WTC11 (cell line): ENCODE results near the gene OSGEP. TPM values are rescaled to one million over a fixed set of nuclear protein-coding genes. Genes with fewer than 3 reads are reported as not detected.

ENCODE experiments used
- ATAC-seq: fragments of 200-7000 bp; cut with Tn5 transposase; 2 replicates; pipeline ENCODE4 v1.10.0; 2021; ENCODE audit warnings: mild to moderate bottlenecking, moderate library complexity
- Bru-seq: library from RNA; stranded (reverse); fragments of 400-500 nt; gene quantifications from one replicate; lab custom pipeline; 2021; lab: Mats Ljungman, UMichigan
- CTCF ChIA-PET: fragments of 300-600 bp; sonication (Branson Sonifier 250); formaldehyde crosslinking; loops from one replicate; lab custom pipeline; 2021; ENCODE audit warnings: antibody characterized with exemption; lab: Charles Lee
- POLR2A ChIA-PET: fragments of 350-600 bp; sonication (Branson Sonifier 250); formaldehyde crosslinking; loops from one replicate; lab custom pipeline; 2021; ENCODE audit warnings: antibody characterized with exemption; lab: Charles Lee
- DNase-seq: peaks from one replicate; pipeline ENCODE4 v3.0.0; 2021; ENCODE audit warnings: low spot score
- H3K27ac Mint-ChIP-seq: 2 replicates; pipeline ENCODE4 v1.8.0; 2021; ENCODE audit warnings: mixed read lengths
- H3K27me3 Mint-ChIP-seq: 2 replicates; pipeline ENCODE4 v1.8.0; 2021; ENCODE audit warnings: low read depth, mild to moderate bottlenecking, moderate library complexity, mixed read lengths
- H3K36me3 Mint-ChIP-seq: 2 replicates; pipeline ENCODE4 v1.8.0; 2021; ENCODE audit warnings: mixed read lengths
- H3K4me1 Mint-ChIP-seq: 2 replicates; pipeline ENCODE4 v1.8.0; 2022; ENCODE audit warnings: mixed read lengths
- H3K4me3 Mint-ChIP-seq: 2 replicates; pipeline ENCODE4 v1.8.0; 2021; ENCODE audit warnings: mild to moderate bottlenecking, moderate library complexity, mixed read lengths
- H3K9me3 Mint-ChIP-seq: 2 replicates; pipeline ENCODE4 v1.8.0; 2021; ENCODE audit warnings: mixed read lengths
- MXD4 ChIP-seq: fragments of 250-450 bp; sonication (Bioruptor Pico); IDR thresholded peaks from 2 replicates; pipeline ENCODE4 v1.8.0; 2021; ENCODE audit warnings: mild to moderate bottlenecking, moderate library complexity, borderline replicate concordance
- NFYB ChIP-seq: sonication (generic); formaldehyde crosslinking; conservative IDR thresholded peaks from 2 replicates; pipeline ENCODE4 v1.8.0; 2022; ENCODE audit warnings: low read depth, missing genetic modification reagents
- NR1H2 ChIP-seq: sonication (generic); formaldehyde crosslinking; IDR thresholded peaks from 2 replicates; pipeline ENCODE4 v1.9.0; 2021; ENCODE audit warnings: mild to moderate bottlenecking, moderate library complexity, missing genetic modification reagents
- NR2C2 ChIP-seq: sonication (generic); formaldehyde crosslinking; IDR thresholded peaks from 2 replicates; pipeline ENCODE4 v1.8.0; 2022; ENCODE audit warnings: mild to moderate bottlenecking, missing genetic modification reagents
- OVOL2 ChIP-seq: fragments of 250-450 bp; sonication (Bioruptor Pico); IDR thresholded peaks from 2 replicates; pipeline ENCODE4 v1.9.0; 2021; ENCODE audit warnings: mild to moderate bottlenecking, borderline replicate concordance
- RELA ChIP-seq: sonication (generic); formaldehyde crosslinking; IDR thresholded peaks from 2 replicates; pipeline ENCODE4 v1.8.1; 2022; ENCODE audit warnings: missing genetic modification reagents, mild to moderate bottlenecking, borderline replicate concordance
- SMAD4 ChIP-seq: sonication (generic); formaldehyde crosslinking; IDR thresholded peaks from 2 replicates; pipeline ENCODE4 v1.8.0; 2022; ENCODE audit warnings: mild to moderate bottlenecking, missing genetic modification reagents
- TEAD1 ChIP-seq: sonication (generic); formaldehyde crosslinking; IDR thresholded peaks from 2 replicates; pipeline ENCODE4 v1.8.0; 2022; ENCODE audit warnings: mild to moderate bottlenecking, missing genetic modification reagents
- ZBTB21 ChIP-seq: sonication (generic); formaldehyde crosslinking; IDR thresholded peaks from 2 replicates; pipeline ENCODE4 v1.8.1; 2023; ENCODE audit warnings: mild to moderate bottlenecking, missing genetic modification reagents, borderline replicate concordance
- ZNF219 ChIP-seq: sonication (generic); formaldehyde crosslinking; IDR thresholded peaks from 2 replicates; pipeline ENCODE4 v1.8.0; 2023; ENCODE audit warnings: missing genetic modification reagents, mild to moderate bottlenecking, borderline replicate concordance
- ZNF263 ChIP-seq: sonication (generic); formaldehyde crosslinking; IDR thresholded peaks from 2 replicates; pipeline ENCODE4 v1.8.1; 2022; ENCODE audit warnings: low read depth, mild to moderate bottlenecking, moderate library complexity, missing genetic modification reagents
- ZNF416 ChIP-seq: fragments of 250-450 bp; sonication (Bioruptor Pico); IDR thresholded peaks from 2 replicates; pipeline ENCODE4 v1.9.0; 2021; ENCODE audit warnings: mild to moderate bottlenecking, inconsistent platforms
- long read RNA-seq, 3 experiments: library from RNA in 1 of 3; library from capped mRNA in 1 of 3; library from polyadenylated mRNA in 1 of 3; unstranded in 2 of 3; stranded (forward) in 1 of 3; transcript quantifications; one replicate each; pipeline ENCODE4 v2.0.0, GENCODE V29; 2021
- total RNA-seq: library from RNA; stranded (reverse); gene quantifications from 3 replicates; pipeline ENCODE4 v1.2.3, GENCODE V29; 2021
- TF ChIP-seq, protein P1 (sequence below): sonication (generic); formaldehyde crosslinking; IDR thresholded peaks from 2 replicates; pipeline ENCODE4 v1.8.1; 2022; ENCODE audit warnings: missing genetic modification reagents, borderline replicate concordance
- TF ChIP-seq, protein P2 (sequence below): sonication (generic); formaldehyde crosslinking; IDR thresholded peaks from 2 replicates; pipeline ENCODE4 v1.8.1; 2023; ENCODE audit warnings: mild to moderate bottlenecking, missing genetic modification reagents
- TF ChIP-seq, protein P3 (sequence below): sonication (generic); formaldehyde crosslinking; IDR thresholded peaks from 2 replicates; pipeline ENCODE4 v1.8.1; 2023; ENCODE audit warnings: mild to moderate bottlenecking, moderate library complexity, missing genetic modification reagents
- TF ChIP-seq, protein P4 (sequence below): sonication (generic); formaldehyde crosslinking; IDR thresholded peaks from 2 replicates; pipeline ENCODE4 v1.8.0; 2022; ENCODE audit warnings: mild to moderate bottlenecking, missing genetic modification reagents
- TF ChIP-seq, protein P5 (sequence below): sonication (generic); formaldehyde crosslinking; IDR thresholded peaks from 2 replicates; pipeline ENCODE4 v1.8.1; 2023; ENCODE audit warnings: mild to moderate bottlenecking, missing genetic modification reagents
- TF ChIP-seq, protein P6 (sequence below): fragments of 250-450 bp; sonication (Bioruptor Pico); IDR thresholded peaks from 2 replicates; pipeline ENCODE4 v1.9.0; 2021; ENCODE audit warnings: mild to moderate bottlenecking
- TF ChIP-seq, protein P7 (sequence below): sonication (generic); formaldehyde crosslinking; IDR thresholded peaks from 2 replicates; pipeline ENCODE4 v1.8.1; 2023; ENCODE audit warnings: mild to moderate bottlenecking, missing genetic modification reagents, moderate library complexity
- TF ChIP-seq, protein P8 (sequence below): sonication (generic); formaldehyde crosslinking; IDR thresholded peaks from 2 replicates; pipeline ENCODE4 v1.8.1; 2022; ENCODE audit warnings: mild to moderate bottlenecking, missing genetic modification reagents, moderate library complexity, borderline replicate concordance

The OSGEP gene
- total RNA-seq (33.3 to 40.0 TPM (median 37.3 TPM) in 3 replicates), Bru-seq, nascent RNA (percentile 90 among the genes with signal in this experiment)
- long read RNA-seq, experiment 1, transcript OSGEP-201 (11 exons, 2,002 nt) = major isoform, 54 of 70 reads
- long read RNA-seq, experiment 1, partial matches to known transcripts = 3 of 70 reads
- long read RNA-seq, experiment 1, other reads (novel, unspliced or antisense) = 12 of 70 reads
- long read RNA-seq, experiment 2, transcript OSGEP-201 (11 exons, 2,002 nt) = major isoform, 15 of 37 reads
- long read RNA-seq, experiment 2, partial matches to known transcripts = 4 of 37 reads
- long read RNA-seq, experiment 2, other reads (novel, unspliced or antisense) = 13 of 37 reads
- long read RNA-seq, experiment 3, transcript OSGEP-201 (11 exons, 2,002 nt) = major isoform, 174 of 206 reads
- long read RNA-seq, experiment 3, partial matches to known transcripts = 3 of 206 reads
- long read RNA-seq, experiment 3, other reads (novel, unspliced or antisense) = 29 of 206 reads

DNA sequence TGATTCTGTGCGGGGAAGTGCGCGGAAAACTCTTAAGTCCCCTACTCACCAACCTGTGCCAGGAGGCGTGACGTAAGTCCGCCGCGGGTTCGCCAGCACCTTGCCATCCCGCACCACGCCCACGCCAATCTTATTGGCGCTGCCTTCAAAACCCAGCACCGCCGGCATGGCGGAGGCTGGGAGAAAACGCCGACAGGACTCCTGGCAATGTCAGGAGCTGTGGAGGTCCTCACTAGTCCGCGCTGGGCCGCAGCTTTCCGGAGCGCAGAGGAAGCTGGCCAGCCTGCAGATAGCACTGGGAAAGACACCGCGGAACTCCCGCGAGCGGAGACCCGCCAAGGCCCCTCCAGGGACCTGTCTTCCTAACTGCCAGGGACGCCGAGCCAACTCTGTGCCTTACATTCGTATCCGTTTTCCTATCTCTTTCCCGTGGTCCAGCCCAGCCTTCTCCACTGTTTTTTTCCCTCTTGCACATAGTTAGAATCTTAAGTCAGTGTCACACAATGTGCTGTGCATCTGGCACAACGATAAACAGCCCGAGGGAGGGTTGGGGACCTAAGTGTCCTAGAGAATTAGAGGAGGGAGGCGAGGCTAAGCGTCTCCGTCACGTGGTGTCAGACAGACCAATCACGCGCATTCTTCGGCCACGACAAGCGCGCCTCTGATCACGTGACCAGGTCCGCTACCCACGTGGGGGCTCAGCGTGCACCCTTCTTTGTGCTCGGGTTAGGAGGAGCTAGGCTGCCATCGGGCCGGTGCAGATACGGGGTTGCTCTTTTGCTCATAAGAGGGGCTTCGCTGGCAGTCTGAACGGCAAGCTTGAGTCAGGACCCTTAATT, at the start of gene OSGEP, which contains the start of gene APEX1:
OSGEP (minus strand) TSS at position 297 of the 839 bp plus-strand sequence; CDS start at position 168, 129 bp downstream.
APEX1 (plus strand) TSS at position 711 of the 839 bp plus-strand sequence. CDS start 420 bp downstream, outside the sequence.
- ATAC-seq (peak; percentile 82), DNase-seq (peak; percentile 97)
- Mint-ChIP-seq H3K4me3 (no peak within 1 kb of the TSS), H3K36me3 (peaks cover 38% of the 10 kb centered on the region), H3K27me3 (no peaks in the 10 kb centered on the region), H3K4me1 (peaks cover 3% of the 10 kb centered on the region; the same call in 1 of the 2 replicates), H3K27ac (no peak within 1 kb of the TSS), H3K9me3 (no peaks in the 10 kb centered on the region)
- CTCF ChIA-PET = interaction anchor here (1.2 to 2.9 kb wide), 7 partner anchors 37 to 158 kb away, joined by 4 to 10 read pairs (median 5); partner anchors contain the start of genes PARP2 and TEP1
- POLR2A ChIA-PET = interaction anchor here (0.9 to 2.9 kb wide), 7 partner anchors 10 to 229 kb away, joined by 3 to 20 read pairs (median 8); partner anchors contain the start of genes PARP2, PNP and TEP1
- TF ChIP-seq, protein P1, sequence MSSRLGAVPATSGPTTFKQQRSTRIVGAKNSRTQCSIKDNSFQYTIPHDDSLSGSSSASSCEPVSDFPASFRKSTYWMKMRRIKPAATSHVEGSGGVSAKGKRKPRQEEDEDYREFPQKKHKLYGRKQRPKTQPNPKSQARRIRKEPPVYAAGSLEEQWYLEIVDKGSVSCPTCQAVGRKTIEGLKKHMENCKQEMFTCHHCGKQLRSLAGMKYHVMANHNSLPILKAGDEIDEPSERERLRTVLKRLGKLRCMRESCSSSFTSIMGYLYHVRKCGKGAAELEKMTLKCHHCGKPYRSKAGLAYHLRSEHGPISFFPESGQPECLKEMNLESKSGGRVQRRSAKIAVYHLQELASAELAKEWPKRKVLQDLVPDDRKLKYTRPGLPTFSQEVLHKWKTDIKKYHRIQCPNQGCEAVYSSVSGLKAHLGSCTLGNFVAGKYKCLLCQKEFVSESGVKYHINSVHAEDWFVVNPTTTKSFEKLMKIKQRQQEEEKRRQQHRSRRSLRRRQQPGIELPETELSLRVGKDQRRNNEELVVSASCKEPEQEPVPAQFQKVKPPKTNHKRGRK (CRISPR knock-in tag) = no peak
- TF ChIP-seq NR2C2 (no peak), SMAD4 (no peak), ZNF219 (CRISPR knock-in tag) (0 out of 2 replicates have a peak, but pooled peaks have one; percentile 63), NR1H2 (CRISPR knock-in tag) (no peak), OVOL2 (CRISPR knock-in tag) (no peak), ZBTB21 (CRISPR knock-in tag) (no peak), ZNF263 (CRISPR knock-in tag) (no peak), MXD4 (no peak), NFYB (CRISPR knock-in tag) (peak; percentile 78), TEAD1 (CRISPR knock-in tag) (peak; percentile 20; the same call in 1 of the 2 replicates), RELA (CRISPR knock-in tag) (no peak), ZNF416 (0 out of 2 replicates have a peak, but pooled peaks have one; percentile 4)
- TF ChIP-seq, protein P2, sequence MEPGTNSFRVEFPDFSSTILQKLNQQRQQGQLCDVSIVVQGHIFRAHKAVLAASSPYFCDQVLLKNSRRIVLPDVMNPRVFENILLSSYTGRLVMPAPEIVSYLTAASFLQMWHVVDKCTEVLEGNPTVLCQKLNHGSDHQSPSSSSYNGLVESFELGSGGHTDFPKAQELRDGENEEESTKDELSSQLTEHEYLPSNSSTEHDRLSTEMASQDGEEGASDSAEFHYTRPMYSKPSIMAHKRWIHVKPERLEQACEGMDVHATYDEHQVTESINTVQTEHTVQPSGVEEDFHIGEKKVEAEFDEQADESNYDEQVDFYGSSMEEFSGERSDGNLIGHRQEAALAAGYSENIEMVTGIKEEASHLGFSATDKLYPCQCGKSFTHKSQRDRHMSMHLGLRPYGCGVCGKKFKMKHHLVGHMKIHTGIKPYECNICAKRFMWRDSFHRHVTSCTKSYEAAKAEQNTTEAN (CRISPR knock-in tag) = no peak
- TF ChIP-seq, protein P3, sequence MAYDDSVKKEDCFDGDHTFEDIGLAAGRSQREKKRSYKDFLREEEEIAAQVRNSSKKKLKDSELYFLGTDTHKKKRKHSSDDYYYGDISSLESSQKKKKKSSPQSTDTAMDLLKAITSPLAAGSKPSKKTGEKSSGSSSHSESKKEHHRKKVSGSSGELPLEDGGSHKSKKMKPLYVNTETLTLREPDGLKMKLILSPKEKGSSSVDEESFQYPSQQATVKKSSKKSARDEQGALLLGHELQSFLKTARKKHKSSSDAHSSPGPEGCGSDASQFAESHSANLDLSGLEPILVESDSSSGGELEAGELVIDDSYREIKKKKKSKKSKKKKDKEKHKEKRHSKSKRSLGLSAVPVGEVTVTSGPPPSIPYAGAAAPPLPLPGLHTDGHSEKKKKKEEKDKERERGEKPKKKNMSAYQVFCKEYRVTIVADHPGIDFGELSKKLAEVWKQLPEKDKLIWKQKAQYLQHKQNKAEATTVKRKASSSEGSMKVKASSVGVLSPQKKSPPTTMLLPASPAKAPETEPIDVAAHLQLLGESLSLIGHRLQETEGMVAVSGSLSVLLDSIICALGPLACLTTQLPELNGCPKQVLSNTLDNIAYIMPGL (CRISPR knock-in tag) = peak; percentile 66; the same call in 1 of the 2 replicates
- TF ChIP-seq, protein P4, sequence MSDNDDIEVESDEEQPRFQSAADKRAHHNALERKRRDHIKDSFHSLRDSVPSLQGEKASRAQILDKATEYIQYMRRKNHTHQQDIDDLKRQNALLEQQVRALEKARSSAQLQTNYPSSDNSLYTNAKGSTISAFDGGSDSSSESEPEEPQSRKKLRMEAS = peak; percentile 97
- TF ChIP-seq, protein P5, sequence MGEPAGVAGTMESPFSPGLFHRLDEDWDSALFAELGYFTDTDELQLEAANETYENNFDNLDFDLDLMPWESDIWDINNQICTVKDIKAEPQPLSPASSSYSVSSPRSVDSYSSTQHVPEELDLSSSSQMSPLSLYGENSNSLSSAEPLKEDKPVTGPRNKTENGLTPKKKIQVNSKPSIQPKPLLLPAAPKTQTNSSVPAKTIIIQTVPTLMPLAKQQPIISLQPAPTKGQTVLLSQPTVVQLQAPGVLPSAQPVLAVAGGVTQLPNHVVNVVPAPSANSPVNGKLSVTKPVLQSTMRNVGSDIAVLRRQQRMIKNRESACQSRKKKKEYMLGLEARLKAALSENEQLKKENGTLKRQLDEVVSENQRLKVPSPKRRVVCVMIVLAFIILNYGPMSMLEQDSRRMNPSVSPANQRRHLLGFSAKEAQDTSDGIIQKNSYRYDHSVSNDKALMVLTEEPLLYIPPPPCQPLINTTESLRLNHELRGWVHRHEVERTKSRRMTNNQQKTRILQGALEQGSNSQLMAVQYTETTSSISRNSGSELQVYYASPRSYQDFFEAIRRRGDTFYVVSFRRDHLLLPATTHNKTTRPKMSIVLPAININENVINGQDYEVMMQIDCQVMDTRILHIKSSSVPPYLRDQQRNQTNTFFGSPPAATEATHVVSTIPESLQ (CRISPR knock-in tag) = no peak
- TF ChIP-seq, protein P6, sequence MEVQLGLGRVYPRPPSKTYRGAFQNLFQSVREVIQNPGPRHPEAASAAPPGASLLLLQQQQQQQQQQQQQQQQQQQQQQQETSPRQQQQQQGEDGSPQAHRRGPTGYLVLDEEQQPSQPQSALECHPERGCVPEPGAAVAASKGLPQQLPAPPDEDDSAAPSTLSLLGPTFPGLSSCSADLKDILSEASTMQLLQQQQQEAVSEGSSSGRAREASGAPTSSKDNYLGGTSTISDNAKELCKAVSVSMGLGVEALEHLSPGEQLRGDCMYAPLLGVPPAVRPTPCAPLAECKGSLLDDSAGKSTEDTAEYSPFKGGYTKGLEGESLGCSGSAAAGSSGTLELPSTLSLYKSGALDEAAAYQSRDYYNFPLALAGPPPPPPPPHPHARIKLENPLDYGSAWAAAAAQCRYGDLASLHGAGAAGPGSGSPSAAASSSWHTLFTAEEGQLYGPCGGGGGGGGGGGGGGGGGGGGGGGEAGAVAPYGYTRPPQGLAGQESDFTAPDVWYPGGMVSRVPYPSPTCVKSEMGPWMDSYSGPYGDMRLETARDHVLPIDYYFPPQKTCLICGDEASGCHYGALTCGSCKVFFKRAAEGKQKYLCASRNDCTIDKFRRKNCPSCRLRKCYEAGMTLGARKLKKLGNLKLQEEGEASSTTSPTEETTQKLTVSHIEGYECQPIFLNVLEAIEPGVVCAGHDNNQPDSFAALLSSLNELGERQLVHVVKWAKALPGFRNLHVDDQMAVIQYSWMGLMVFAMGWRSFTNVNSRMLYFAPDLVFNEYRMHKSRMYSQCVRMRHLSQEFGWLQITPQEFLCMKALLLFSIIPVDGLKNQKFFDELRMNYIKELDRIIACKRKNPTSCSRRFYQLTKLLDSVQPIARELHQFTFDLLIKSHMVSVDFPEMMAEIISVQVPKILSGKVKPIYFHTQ (CRISPR knock-in tag) = no peak
- TF ChIP-seq, protein P7, sequence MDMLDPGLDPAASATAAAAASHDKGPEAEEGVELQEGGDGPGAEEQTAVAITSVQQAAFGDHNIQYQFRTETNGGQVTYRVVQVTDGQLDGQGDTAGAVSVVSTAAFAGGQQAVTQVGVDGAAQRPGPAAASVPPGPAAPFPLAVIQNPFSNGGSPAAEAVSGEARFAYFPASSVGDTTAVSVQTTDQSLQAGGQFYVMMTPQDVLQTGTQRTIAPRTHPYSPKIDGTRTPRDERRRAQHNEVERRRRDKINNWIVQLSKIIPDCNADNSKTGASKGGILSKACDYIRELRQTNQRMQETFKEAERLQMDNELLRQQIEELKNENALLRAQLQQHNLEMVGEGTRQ (CRISPR knock-in tag) = peak; percentile 100
- TF ChIP-seq, protein P8, sequence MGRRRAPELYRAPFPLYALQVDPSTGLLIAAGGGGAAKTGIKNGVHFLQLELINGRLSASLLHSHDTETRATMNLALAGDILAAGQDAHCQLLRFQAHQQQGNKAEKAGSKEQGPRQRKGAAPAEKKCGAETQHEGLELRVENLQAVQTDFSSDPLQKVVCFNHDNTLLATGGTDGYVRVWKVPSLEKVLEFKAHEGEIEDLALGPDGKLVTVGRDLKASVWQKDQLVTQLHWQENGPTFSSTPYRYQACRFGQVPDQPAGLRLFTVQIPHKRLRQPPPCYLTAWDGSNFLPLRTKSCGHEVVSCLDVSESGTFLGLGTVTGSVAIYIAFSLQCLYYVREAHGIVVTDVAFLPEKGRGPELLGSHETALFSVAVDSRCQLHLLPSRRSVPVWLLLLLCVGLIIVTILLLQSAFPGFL (CRISPR knock-in tag) = no peak
